HCT116 (cell line): ENCODE data around the gene CAPN13. TPM values are rescaled to one million over a fixed set of nuclear protein-coding genes. Genes with fewer than 3 reads are reported as not detected.

Experiments
- ATAC-seq: fragments of 200-7000 bp; cut with Tn5 transposase; 2 replicates; pipeline ENCODE4 v1.9.1; 2020; ENCODE audit warnings: mild to moderate bottlenecking, moderate library complexity
- BruUV-seq: library from RNA; stranded (reverse); fragments of 400-500 nt; replicated peaks from 2 replicates; lab custom pipeline; 2021; lab: Mats Ljungman, UMichigan
- CTCF ChIA-PET: fragments of 300-600 bp; sonication (Branson Sonifier 250); formaldehyde crosslinking; loops from one replicate; lab custom pipeline; 2021; ENCODE audit warnings: antibody characterized with exemption; lab: Charles Lee
- POLR2A ChIA-PET: fragments of 300-600, 350-600 bp; sonication (Branson Sonifier 250); formaldehyde crosslinking; loops from one replicate; lab custom pipeline; 2021; ENCODE audit warnings: antibody characterized with exemption; lab: Charles Lee
- RAD21 ChIA-PET, 2 experiments: fragments of 300-600 bp; sonication (Branson Sonifier 250); formaldehyde crosslinking; loops; one replicate each; lab custom pipeline; 2023; ENCODE audit warnings: low total read pairs in 2 of 2; ENCODE audit not compliant: uncharacterized antibody in 2 of 2, unreplicated experiment in 2 of 2, low non-redundant PET in 1 of 2; lab: Charles Lee
- DNase-seq: peaks from one replicate; pipeline ENCODE4 v3.0.0-alpha.2; 2010; ENCODE audit warnings: low read depth, low spot score
- H2AFZ ChIP-seq: fragments of 200-600 bp; shearing (Covaris generic), sonication (generic); 2 replicates; pipeline ENCODE4 v1.6.1; 2017; ENCODE audit warnings: low read depth, mixed run types, mixed read lengths, antibody characterized with exemption, low read length; ENCODE audit not compliant: poor library complexity, severe bottlenecking
- H3K27ac ChIP-seq: 2 replicates; pipeline ENCODE4 v1.5.1; 2012; ENCODE audit warnings: low read depth, low read length
- H3K27me3 ChIP-seq: fragments of 200-600 bp; sonication (generic); 2 replicates; pipeline ENCODE4 v1.6.1; 2016; ENCODE audit warnings: mixed run types, low read length, mixed read lengths; ENCODE audit not compliant: insufficient read depth
- H3K36me3 ChIP-seq, 2 experiments: fragments of 200-500 bp in 1 of 2; fragments of 200-600 bp in 1 of 2; sonication (Bioruptor generic) in 1 of 2; sonication (generic) in 1 of 2; 2 replicates each; pipeline versions ENCODE4 v1.5.1 to v1.6.1; 2014 to 2016; ENCODE audit warnings: low read length in 2 of 2, inconsistent platforms in 1 of 2, mixed read lengths in 1 of 2, mixed run types in 1 of 2; ENCODE audit not compliant: insufficient read depth in 2 of 2, control insufficient read depth in 1 of 2
- H3K4me1 ChIP-seq, 2 experiments: fragments of 200-600 bp in 1 of 2; sonication (generic) in 1 of 2; 2 replicates each; pipeline versions ENCODE4 v1.5.1 to v1.6.1; 2012 to 2017; ENCODE audit warnings: low read length in 2 of 2, inconsistent platforms in 1 of 2, mild to moderate bottlenecking in 1 of 2, mixed read lengths in 1 of 2, mixed run types in 1 of 2, moderate library complexity in 1 of 2; ENCODE audit not compliant: insufficient read depth in 2 of 2, control insufficient read depth in 1 of 2
- H3K4me2 ChIP-seq: fragments of 200-600 bp; sonication (generic); 2 replicates; pipeline ENCODE4 v1.6.1; 2017; ENCODE audit warnings: mixed run types, low read length, mixed read lengths
- H3K4me3 ChIP-seq, 2 experiments: fragments of 200-600 bp in 1 of 2; sonication (generic) in 1 of 2; replicated peaks in 1 of 2; 2 replicates each; pipeline ENCODE4 v1.5.1; 2011 to 2016; ENCODE audit warnings: low read length in 2 of 2, control low read depth in 1 of 2, low read depth in 1 of 2, mild to moderate bottlenecking in 1 of 2, mixed read lengths in 1 of 2, mixed run types in 1 of 2
- H3K79me2 ChIP-seq: fragments of 200-600 bp; sonication (generic); 2 replicates; pipeline ENCODE4 v1.6.1; 2017; ENCODE audit warnings: mild to moderate bottlenecking, mixed run types, low read length, moderate library complexity, mixed read lengths; ENCODE audit not compliant: insufficient read depth
- H3K9ac ChIP-seq: fragments of 200-600 bp; sonication (generic); 2 replicates; pipeline ENCODE4 v1.6.1; 2016; ENCODE audit warnings: low read length, mixed read lengths
- H3K9me2 ChIP-seq: fragments of 200-600 bp; sonication (generic), shearing (Covaris generic); 2 replicates; pipeline ENCODE4 v1.6.1; 2017; ENCODE audit warnings: mixed run types, mild to moderate bottlenecking, moderate library complexity; ENCODE audit not compliant: insufficient read depth
- H3K9me3 ChIP-seq, 2 experiments: fragments of 200-500 bp in 1 of 2; fragments of 200-600 bp in 1 of 2; sonication (Bioruptor generic) in 1 of 2; sonication (generic) in 1 of 2; 2 replicates each; pipeline ENCODE4 v1.6.1; 2014 to 2017; ENCODE audit warnings: low read length in 2 of 2, mixed read lengths in 2 of 2, inconsistent platforms in 1 of 2, low read depth in 1 of 2, mild to moderate bottlenecking in 1 of 2, mixed run types in 1 of 2, moderate library complexity in 1 of 2; ENCODE audit not compliant: control insufficient read depth in 1 of 2, insufficient read depth in 1 of 2
- H4K20me1 ChIP-seq: fragments of 200-600 bp; sonication (generic), shearing (Covaris generic); 2 replicates; pipeline ENCODE4 v1.6.1; 2017; ENCODE audit warnings: mixed run types, mild to moderate bottlenecking, moderate library complexity; ENCODE audit not compliant: insufficient read depth
- CBX3 ChIP-seq: IDR thresholded peaks from 2 replicates; pipeline ENCODE4 v1.6.1; 2012; ENCODE audit warnings: low read depth
- EGR1 ChIP-seq: IDR thresholded peaks from 2 replicates; pipeline ENCODE4 v1.6.1; 2012; ENCODE audit warnings: low read depth
- ELF1 ChIP-seq: IDR thresholded peaks from 2 replicates; pipeline ENCODE4 v1.6.1; 2012; ENCODE audit warnings: low read depth, borderline replicate concordance
- EZH2 ChIP-seq: fragments of 200-600 bp; sonication (generic); IDR thresholded peaks from 2 replicates; pipeline ENCODE4 v1.6.1; 2017; ENCODE audit warnings: antibody characterized with exemption, mixed run types
- EZH2phosphoT487 ChIP-seq: fragments of 200-600 bp; IDR thresholded peaks from 2 replicates; pipeline ENCODE4 v1.6.1; 2018; ENCODE audit warnings: antibody characterized with exemption, borderline replicate concordance
- JUND ChIP-seq: IDR thresholded peaks from 2 replicates; pipeline ENCODE4 v1.6.1; 2012
- RAD21 ChIP-seq: IDR thresholded peaks from 2 replicates; pipeline ENCODE4 v1.6.1; 2012; ENCODE audit warnings: low read depth, mild to moderate bottlenecking
- SRF ChIP-seq: IDR thresholded peaks from 2 replicates; pipeline ENCODE4 v1.6.1; 2012; ENCODE audit warnings: low read depth
- TCF7L2 ChIP-seq: IDR thresholded peaks from 2 replicates; pipeline ENCODE4 v1.7.0; 2011; ENCODE audit warnings: borderline replicate concordance, inconsistent platforms; ENCODE audit not compliant: insufficient read depth, insufficient read length; ENCODE audit errors: extremely low read depth
- YY1 ChIP-seq: IDR thresholded peaks from 2 replicates; pipeline ENCODE4 v1.6.1; 2011; ENCODE audit warnings: low read length, low read depth, moderate library complexity, mild to moderate bottlenecking; ENCODE audit not compliant: insufficient replicate concordance; ENCODE audit errors: extremely low read depth
- ZNF274 ChIP-seq: fragments of 200-500 bp; sonication (Bioruptor generic); IDR thresholded peaks from 2 replicates; pipeline ENCODE4 v1.6.1; 2014; ENCODE audit warnings: mild to moderate bottlenecking, low read depth, low read length, inconsistent platforms
- intact Hi-C: fragments of 100-400 bp; cut with micrococcal nuclease; formaldehyde crosslinking; loops from 2 replicates; pipeline ENCODE4 v1.10.0; 2022
- total RNA-seq: library from RNA; stranded (reverse); gene quantifications from one replicate; pipeline ENCODE4 v1.2.1, GENCODE V29; 2021; ENCODE audit not compliant: unreplicated experiment
- TF ChIP-seq, protein P1 (sequence below): IDR thresholded peaks from 2 replicates; pipeline ENCODE4 v1.6.1; 2012
- TF ChIP-seq, protein P2 (sequence below), 3 experiments: fragments of 200-600 bp in 1 of 3; sonication (generic) in 1 of 3; IDR thresholded peaks in 2 of 3; conservative IDR thresholded peaks in 1 of 3; 2 replicates each; pipeline ENCODE4 v1.5.1; 2012 to 2017; ENCODE audit warnings: low read depth in 2 of 3, low read length in 2 of 3, antibody characterized with exemption in 1 of 3, borderline replicate concordance in 1 of 3, control low read depth in 1 of 3, mild to moderate bottlenecking in 1 of 3, mixed read lengths in 1 of 3, mixed run types in 1 of 3, moderate library complexity in 1 of 3; ENCODE audit not compliant: insufficient read depth in 1 of 3

CAPN13 gene
- total RNA-seq, 1 experiment from 2014 or later = 0.25 TPM

DNA sequence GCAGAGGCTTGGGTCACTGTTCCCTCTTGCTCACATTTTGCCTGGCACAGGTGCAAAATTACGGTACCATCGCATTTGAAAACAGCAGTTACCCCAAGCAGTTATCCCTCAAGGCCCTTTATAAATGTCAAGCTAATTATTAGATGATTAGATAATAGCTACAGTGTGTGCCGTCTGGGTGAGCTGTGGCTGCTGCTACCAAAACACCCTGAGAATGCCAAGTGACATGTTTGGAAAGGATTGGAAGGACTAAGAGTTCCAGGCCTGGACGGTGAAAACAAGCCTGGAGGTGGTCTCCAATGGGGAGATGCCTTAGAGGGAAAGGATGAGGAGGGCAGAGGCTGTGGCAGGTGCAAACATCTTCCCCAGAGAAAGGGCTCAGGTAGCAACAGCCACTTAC, 120.6 kb downstream of the CAPN13 start:
- no peaks in the 10 kb centered on the region for H4K20me1 ChIP-seq
- ChIA-PET POLR2A (no interaction called here), RAD21 (no interaction called here), CTCF (interaction anchor here (1.7 kb wide), 1 partner anchor 522 kb away, joined by 5 read pairs; no protein-coding TSS in a partner anchor)
- H3K27me3 ChIP-seq = no peaks in the 10 kb centered on the region
- intact Hi-C loops = no loop called here
- no peaks in the 10 kb centered on the region for H3K79me2 ChIP-seq
- no peaks in the 10 kb centered on the region for H3K4me1 ChIP-seq
- ATAC-seq = no peak
- H3K27ac ChIP-seq = no peak overlapping the region
- no TSS peak for BruUV-seq
- H3K4me3 ChIP-seq = no peak overlapping the region
- H3K36me3 ChIP-seq = no peaks in the 10 kb centered on the region
- no peaks in the 10 kb centered on the region for H3K9me3 ChIP-seq
- DNase-seq = no peak
- no peak overlapping the region for H3K4me2 ChIP-seq
- H2AFZ ChIP-seq = no peak overlapping the region
- H3K9me2 ChIP-seq = no peaks in the 10 kb centered on the region
- H3K9ac ChIP-seq = no peak overlapping the region
- TF ChIP-seq, protein P1, sequence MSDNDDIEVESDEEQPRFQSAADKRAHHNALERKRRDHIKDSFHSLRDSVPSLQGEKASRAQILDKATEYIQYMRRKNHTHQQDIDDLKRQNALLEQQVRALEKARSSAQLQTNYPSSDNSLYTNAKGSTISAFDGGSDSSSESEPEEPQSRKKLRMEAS = no peak
- no peak for TF ChIP-seq ZNF274

DNA sequence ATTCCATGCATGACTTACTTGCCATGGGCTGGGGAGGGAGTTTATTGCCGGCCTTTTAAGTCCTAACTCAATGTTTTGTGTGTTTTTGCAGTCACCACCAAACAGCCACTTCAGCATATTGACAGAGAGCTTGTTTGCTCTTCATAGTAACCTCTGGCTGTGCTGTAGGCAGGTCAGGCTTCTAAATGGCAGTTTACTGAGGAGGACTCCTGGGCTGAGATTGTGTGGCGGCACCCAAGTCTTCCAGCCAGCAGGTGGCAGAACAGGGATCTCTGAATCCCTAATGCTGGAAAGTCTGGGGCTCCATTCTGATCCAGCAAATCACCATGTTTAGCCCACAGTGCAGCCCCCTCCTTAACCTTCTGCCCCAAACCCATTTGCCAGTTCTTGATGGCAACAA, 121.2 kb downstream of the CAPN13 start:
- intact Hi-C loops = no loop called here
- Histone ChIP-seq H3K36me3 (no peaks in the 10 kb centered on the region), H3K9ac (no peak overlapping the region), H3K9me3 (no peaks in the 10 kb centered on the region), H2AFZ (peak overlapping the region; percentile 45), H4K20me1 (no peaks in the 10 kb centered on the region), H3K79me2 (no peaks in the 10 kb centered on the region), H3K4me3 (no peak overlapping the region), H3K9me2 (no peaks in the 10 kb centered on the region), H3K27me3 (no peaks in the 10 kb centered on the region), H3K4me1 (no peaks in the 10 kb centered on the region), H3K27ac (no peak overlapping the region), H3K4me2 (no peak overlapping the region)
- ATAC-seq (peak; percentile 89), DNase-seq (no peak)
- TF ChIP-seq SRF = no peak
- TF ChIP-seq, protein P1 = no peak
- TF ChIP-seq TCF7L2 = no peak
- TF ChIP-seq JUND = no peak
- TF ChIP-seq EZH2 = no peak
- no peak for TF ChIP-seq EGR1
- TF ChIP-seq RAD21 = peak; percentile 17; the same call in 1 of the 2 replicates
- no peak for TF ChIP-seq YY1
- TF ChIP-seq ELF1 = no peak
- TF ChIP-seq, protein P2, sequence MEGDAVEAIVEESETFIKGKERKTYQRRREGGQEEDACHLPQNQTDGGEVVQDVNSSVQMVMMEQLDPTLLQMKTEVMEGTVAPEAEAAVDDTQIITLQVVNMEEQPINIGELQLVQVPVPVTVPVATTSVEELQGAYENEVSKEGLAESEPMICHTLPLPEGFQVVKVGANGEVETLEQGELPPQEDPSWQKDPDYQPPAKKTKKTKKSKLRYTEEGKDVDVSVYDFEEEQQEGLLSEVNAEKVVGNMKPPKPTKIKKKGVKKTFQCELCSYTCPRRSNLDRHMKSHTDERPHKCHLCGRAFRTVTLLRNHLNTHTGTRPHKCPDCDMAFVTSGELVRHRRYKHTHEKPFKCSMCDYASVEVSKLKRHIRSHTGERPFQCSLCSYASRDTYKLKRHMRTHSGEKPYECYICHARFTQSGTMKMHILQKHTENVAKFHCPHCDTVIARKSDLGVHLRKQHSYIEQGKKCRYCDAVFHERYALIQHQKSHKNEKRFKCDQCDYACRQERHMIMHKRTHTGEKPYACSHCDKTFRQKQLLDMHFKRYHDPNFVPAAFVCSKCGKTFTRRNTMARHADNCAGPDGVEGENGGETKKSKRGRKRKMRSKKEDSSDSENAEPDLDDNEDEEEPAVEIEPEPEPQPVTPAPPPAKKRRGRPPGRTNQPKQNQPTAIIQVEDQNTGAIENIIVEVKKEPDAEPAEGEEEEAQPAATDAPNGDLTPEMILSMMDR (IDR thresholded peaks at IDR 0.05 in 2 of 3, conservative IDR thresholded peaks at IDR 0.05 in 1 of 3; ENCODE audit: borderline replicate concordance in 1 of 3, insufficient read depth in 1 of 3, low read depth in 2 of 3, low read length in 2 of 3) = peak in 2 of 3 experiments; percentile 47 to 53; a peak in 4 of 6 replicates
- no peak for TF ChIP-seq EZH2phosphoT487
- no peak for TF ChIP-seq CBX3
- ChIA-PET CTCF (interaction anchor here (1.0 to 1.7 kb wide), 2 partner anchors 521 to 612 kb away, joined by 3 to 5 read pairs; no protein-coding TSS in a partner anchor), POLR2A (no interaction called here), RAD21 (no interaction called here)
- BruUV-seq = no TSS peak
